GM23338 (cell line): ENCODE data around the gene ABCA1. TPM values are rescaled to one million over a fixed set of nuclear protein-coding genes. Genes with fewer than 3 reads are reported as not detected.

Source experiments
- ATAC-seq: fragments of 200-7000 bp; cut with Tn5 transposase; 3 replicates; pipeline ENCODE4 v1.9.1; 2020
- DNase-seq: peaks from one replicate; pipeline ENCODE4 v3.0.0-alpha.2; 2015; ENCODE audit warnings: low spot score
- H2AFZ ChIP-seq: fragments of 200-600 bp; sonication (generic); 2 replicates; pipeline ENCODE4 v1.8.0; 2016; ENCODE audit warnings: antibody characterized with exemption, mild to moderate bottlenecking, moderate library complexity
- H3F3A ChIP-seq: fragments of 200-600 bp; sonication (generic); replicated peaks from 2 replicates; pipeline ENCODE4 v1.8.0; 2017; ENCODE audit warnings: antibody characterized with exemption, mixed run types, low read depth
- H3K27ac ChIP-seq: fragments of 200-600 bp; sonication (generic); 2 replicates; pipeline ENCODE4 v1.6.1; 2016; ENCODE audit warnings: low read depth
- H3K27me3 ChIP-seq: fragments of 200-600 bp; sonication (generic); 2 replicates; pipeline ENCODE4 v1.8.0; 2016; ENCODE audit warnings: mild to moderate bottlenecking, mixed run types, moderate library complexity; ENCODE audit not compliant: insufficient read depth
- H3K36me3 ChIP-seq: fragments of 200-600 bp; sonication (generic); 2 replicates; pipeline ENCODE4 v1.8.0; 2016; ENCODE audit warnings: mild to moderate bottlenecking; ENCODE audit not compliant: insufficient read depth
- H3K4me1 ChIP-seq: fragments of 200-600 bp; sonication (generic); 2 replicates; pipeline ENCODE4 v1.8.0; 2016; ENCODE audit warnings: mild to moderate bottlenecking, moderate library complexity; ENCODE audit not compliant: insufficient read depth
- H3K4me2 ChIP-seq: fragments of 200-600 bp; sonication (generic); 2 replicates; pipeline ENCODE4 v1.7.1; 2017; ENCODE audit warnings: mixed run types
- H3K4me3 ChIP-seq: fragments of 200-600 bp; sonication (generic); 2 replicates; pipeline ENCODE4 v1.6.1; 2016; ENCODE audit warnings: mixed run types
- H3K79me2 ChIP-seq: fragments of 200-600 bp; sonication (generic); replicated peaks from 2 replicates; pipeline ENCODE4 v1.8.0; 2017; ENCODE audit warnings: mild to moderate bottlenecking; ENCODE audit not compliant: insufficient read depth
- H3K9me2 ChIP-seq: fragments of 200-600 bp; sonication (generic); 2 replicates; pipeline ENCODE4 v1.8.0; 2017; ENCODE audit not compliant: insufficient read depth
- H4K20me1 ChIP-seq: fragments of 200-600 bp; sonication (generic); replicated peaks from 2 replicates; pipeline ENCODE4 v1.8.0; 2017; ENCODE audit warnings: mild to moderate bottlenecking; ENCODE audit not compliant: insufficient read depth
- H3K27ac Mint-ChIP-seq: 2 replicates; pipeline ENCODE4 v1.8.0; 2020; ENCODE audit warnings: inconsistent platforms, mild to moderate bottlenecking, moderate library complexity, mixed read lengths
- H3K27me3 Mint-ChIP-seq: 3 replicates; pipeline ENCODE4 v1.8.0; 2022; ENCODE audit warnings: low read depth, mild to moderate bottlenecking, moderate library complexity, mixed read lengths, inconsistent platforms; ENCODE audit not compliant: insufficient read depth, poor library complexity
- H3K36me3 Mint-ChIP-seq: 3 replicates; pipeline ENCODE4 v1.8.0; 2021; ENCODE audit warnings: low read depth, mild to moderate bottlenecking, inconsistent platforms, moderate library complexity, mixed read lengths
- H3K4me1 Mint-ChIP-seq: 3 replicates; pipeline ENCODE4 v1.8.0; 2020; ENCODE audit warnings: mild to moderate bottlenecking, inconsistent platforms, mixed read lengths
- H3K4me3 Mint-ChIP-seq: 3 replicates; pipeline ENCODE4 v1.8.0; 2021; ENCODE audit warnings: moderate library complexity, mild to moderate bottlenecking, inconsistent platforms, mixed read lengths
- H3K9me3 Mint-ChIP-seq: 3 replicates; pipeline ENCODE4 v1.8.0; 2020; ENCODE audit warnings: moderate library complexity, mild to moderate bottlenecking, inconsistent platforms, mixed read lengths
- CREB1 ChIP-seq: fragments of 250-450 bp; sonication (Bioruptor Pico); IDR thresholded peaks from 2 replicates; pipeline ENCODE4 v1.5.0; 2020; ENCODE audit warnings: low read depth, mild to moderate bottlenecking, moderate library complexity
- CTCF ChIP-seq, 2 experiments: fragments of 200-600 bp in 1 of 2; sonication (generic) in 1 of 2; conservative IDR thresholded peaks; 2 replicates each; pipeline versions ENCODE4 v1.5.1 to v1.6.1; 2016 to 2017; ENCODE audit warnings: antibody characterized with exemption in 2 of 2, low read depth in 2 of 2, mild to moderate bottlenecking in 2 of 2, moderate library complexity in 1 of 2
- ETS1 ChIP-seq: IDR thresholded peaks from 2 replicates; pipeline ENCODE4 v1.6.1; 2016; ENCODE audit warnings: antibody characterized with exemption
- EZH2phosphoT487 ChIP-seq: fragments of 200-600 bp; sonication (generic); IDR thresholded peaks from one replicate; pipeline ENCODE4 v1.8.1; 2018; ENCODE audit warnings: antibody characterized with exemption; ENCODE audit not compliant: unreplicated experiment
- JUNB ChIP-seq: IDR thresholded peaks from one replicate; pipeline ENCODE4 v1.6.1; 2016; ENCODE audit warnings: antibody characterized with exemption; ENCODE audit not compliant: unreplicated experiment
- POLR2AphosphoS5 ChIP-seq: IDR thresholded peaks from 2 replicates; pipeline ENCODE4 v1.6.1; 2016; ENCODE audit warnings: antibody characterized with exemption, low read depth
- REST ChIP-seq: IDR thresholded peaks from one replicate; pipeline ENCODE4 v1.6.1; 2018; ENCODE audit warnings: antibody characterized with exemption; ENCODE audit not compliant: unreplicated experiment
- STAT1 ChIP-seq: IDR thresholded peaks from one replicate; pipeline ENCODE4 v1.6.1; 2016; ENCODE audit warnings: antibody characterized with exemption; ENCODE audit not compliant: unreplicated experiment
- ZNF114 ChIP-seq: fragments of 250-450 bp; sonication (Bioruptor Pico); IDR thresholded peaks from 2 replicates; pipeline ENCODE4 v1.5.0; 2020; ENCODE audit warnings: mild to moderate bottlenecking, moderate library complexity
- ZNF331 ChIP-seq: fragments of 250-450 bp; sonication (Bioruptor Pico); IDR thresholded peaks from 2 replicates; pipeline ENCODE4 v1.5.0; 2020; ENCODE audit warnings: low read depth, mild to moderate bottlenecking, moderate library complexity
- ZNF462 ChIP-seq: fragments of 250-450 bp; sonication (Bioruptor Pico); IDR thresholded peaks from 2 replicates; pipeline ENCODE4 v1.5.0; 2020; ENCODE audit warnings: mild to moderate bottlenecking, moderate library complexity
- polyA plus RNA-seq: library from polyadenylated mRNA; unstranded; fragments of >200 nt; fragmentation: Nextera tagmentation; extraction: Ambion mirVana; gene quantifications from 2 replicates; pipeline ENCODE4 v1.2.1, GENCODE V29; 2016
- total RNA-seq: library from RNA; depleted of rRNA; stranded (reverse); fragments of >200 nt; shearing (Covaris generic); gene quantifications from 2 replicates; pipeline ENCODE4 v1.2.3, GENCODE V29; 2014

The ABCA1 gene
- total and polyA plus RNA-seq, 2 experiments from 2014 or later: 1.4 to 2.8 TPM

GRCh38 chr9:104844710-104845109 is 83.2 kb downstream of the ABCA1 start:
- Mint-ChIP-seq H3K4me1 (peaks cover 18% of the 10 kb centered on the region; the same call in 2 of the 3 replicates), H3K36me3 (peaks cover 3% of the 10 kb centered on the region; the same call in 2 of the 3 replicates), H3K27me3 (no peaks in the 10 kb centered on the region), H3K9me3 (no peaks in the 10 kb centered on the region), H3K27ac (no peak overlapping the region), H3K4me3 (no peak overlapping the region)
- no peak for TF ChIP-seq POLR2AphosphoS5
- no peak for TF ChIP-seq ZNF331
- TF ChIP-seq CTCF (conservative IDR thresholded peaks at IDR 0.05; ENCODE audit: low read depth in 2 of 2): no peak
- TF ChIP-seq CREB1 (CRISPR knock-in tag): no peak
- no peak for TF ChIP-seq REST
- no peak for TF ChIP-seq EZH2phosphoT487
- TF ChIP-seq ZNF114 (CRISPR knock-in tag): no peak
- TF ChIP-seq STAT1: no peak
- TF ChIP-seq ZNF462 (CRISPR knock-in tag): no peak
- TF ChIP-seq ETS1: no peak
- TF ChIP-seq JUNB: no peak
- Histone ChIP-seq H3K4me2 (no peak overlapping the region), H4K20me1 (no peaks in the 10 kb centered on the region), H2AFZ (no peak overlapping the region), H3K4me1 (no peaks in the 10 kb centered on the region), H3F3A (no peaks in the 10 kb centered on the region), H3K27ac (no peak overlapping the region), H3K4me3 (no peak overlapping the region), H3K9me2 (no peaks in the 10 kb centered on the region), H3K36me3 (no peaks in the 10 kb centered on the region), H3K27me3 (no peaks in the 10 kb centered on the region), H3K79me2 (no peaks in the 10 kb centered on the region)
- no peak for ATAC-seq
- no peak for DNase-seq
